ENCODE results near the gene CCDC116.

GRCh38 chr22:21651521-21652009 lies 19.0 kb downstream of the CCDC116 start:
- TF ChIP-seq CTCF (IDR thresholded peaks at IDR 0.05), result no peak
- no peak for TF ChIP-seq POLR2A (IDR thresholded peaks at IDR 0.05)
- no peak for TF ChIP-seq EP300 (IDR thresholded peaks at IDR 0.05)

All from tibial nerve (tissue), 4 donors.